Nephron progenitor cell (in vitro differentiated cells): ENCODE measurements around the gene OR6N2.

Experiments used
- DNase-seq: peaks from one replicate; pipeline ENCODE4 v3.0.0; 2021
- H3K27ac Mint-ChIP-seq: 2 replicates; pipeline ENCODE4 v1.8.0; 2021; ENCODE audit warnings: mild to moderate bottlenecking, moderate library complexity, mixed read lengths
- H3K27me3 Mint-ChIP-seq: 2 replicates; pipeline ENCODE4 v1.8.0; 2021; ENCODE audit warnings: mild to moderate bottlenecking, low read depth, mixed read lengths; ENCODE audit not compliant: poor library complexity
- H3K36me3 Mint-ChIP-seq: 2 replicates; pipeline ENCODE4 v1.8.0; 2021; ENCODE audit warnings: low read depth, mixed read lengths
- H3K4me1 Mint-ChIP-seq: 2 replicates; pipeline ENCODE4 v1.8.0; 2021; ENCODE audit warnings: mixed read lengths
- H3K4me3 Mint-ChIP-seq: 2 replicates; pipeline ENCODE4 v1.8.0; 2021; ENCODE audit warnings: mild to moderate bottlenecking, moderate library complexity, mixed read lengths
- H3K9me3 Mint-ChIP-seq: 2 replicates; pipeline ENCODE4 v1.8.0; 2021; ENCODE audit warnings: mild to moderate bottlenecking, moderate library complexity, mixed read lengths
- TF ChIP-seq, protein P1 (sequence below): fragments of 200-600 bp; sonication (generic); IDR thresholded peaks from 2 replicates; pipeline ENCODE4 v1.5.0; 2021; ENCODE audit warnings: antibody characterized with exemption

Gene OR6N2

DNA sequence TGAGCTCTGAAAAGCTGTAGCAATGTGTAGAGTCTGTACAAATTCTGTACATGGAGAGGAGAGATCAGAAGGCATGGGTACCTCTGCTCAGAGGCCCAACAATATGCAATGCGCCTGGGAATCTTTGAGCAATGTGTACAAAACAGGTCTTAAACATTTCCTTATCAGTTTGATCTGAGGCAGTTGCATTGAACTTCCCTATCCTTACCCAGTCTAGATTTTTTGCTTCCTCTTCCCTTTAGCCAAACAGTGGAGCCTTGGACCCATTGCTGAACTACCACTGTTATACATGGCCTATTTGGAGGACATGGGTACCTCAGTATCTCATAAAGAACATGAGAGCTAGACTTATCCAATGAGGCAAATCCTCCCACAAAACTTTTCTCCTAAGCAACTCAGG lies 37.6 kb upstream of the OR6N2 start:
- Mint-ChIP-seq H3K27me3 (no peaks in the 10 kb centered on the region), H3K9me3 (peaks cover 16% of the 10 kb centered on the region), H3K4me1 (peaks cover 17% of the 10 kb centered on the region), H3K36me3 (no peaks in the 10 kb centered on the region), H3K4me3 (no peak overlapping the region), H3K27ac (peak overlapping the region; percentile 61)
- no peak for DNase-seq
- TF ChIP-seq, protein P1, sequence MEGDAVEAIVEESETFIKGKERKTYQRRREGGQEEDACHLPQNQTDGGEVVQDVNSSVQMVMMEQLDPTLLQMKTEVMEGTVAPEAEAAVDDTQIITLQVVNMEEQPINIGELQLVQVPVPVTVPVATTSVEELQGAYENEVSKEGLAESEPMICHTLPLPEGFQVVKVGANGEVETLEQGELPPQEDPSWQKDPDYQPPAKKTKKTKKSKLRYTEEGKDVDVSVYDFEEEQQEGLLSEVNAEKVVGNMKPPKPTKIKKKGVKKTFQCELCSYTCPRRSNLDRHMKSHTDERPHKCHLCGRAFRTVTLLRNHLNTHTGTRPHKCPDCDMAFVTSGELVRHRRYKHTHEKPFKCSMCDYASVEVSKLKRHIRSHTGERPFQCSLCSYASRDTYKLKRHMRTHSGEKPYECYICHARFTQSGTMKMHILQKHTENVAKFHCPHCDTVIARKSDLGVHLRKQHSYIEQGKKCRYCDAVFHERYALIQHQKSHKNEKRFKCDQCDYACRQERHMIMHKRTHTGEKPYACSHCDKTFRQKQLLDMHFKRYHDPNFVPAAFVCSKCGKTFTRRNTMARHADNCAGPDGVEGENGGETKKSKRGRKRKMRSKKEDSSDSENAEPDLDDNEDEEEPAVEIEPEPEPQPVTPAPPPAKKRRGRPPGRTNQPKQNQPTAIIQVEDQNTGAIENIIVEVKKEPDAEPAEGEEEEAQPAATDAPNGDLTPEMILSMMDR = no peak

DNA sequence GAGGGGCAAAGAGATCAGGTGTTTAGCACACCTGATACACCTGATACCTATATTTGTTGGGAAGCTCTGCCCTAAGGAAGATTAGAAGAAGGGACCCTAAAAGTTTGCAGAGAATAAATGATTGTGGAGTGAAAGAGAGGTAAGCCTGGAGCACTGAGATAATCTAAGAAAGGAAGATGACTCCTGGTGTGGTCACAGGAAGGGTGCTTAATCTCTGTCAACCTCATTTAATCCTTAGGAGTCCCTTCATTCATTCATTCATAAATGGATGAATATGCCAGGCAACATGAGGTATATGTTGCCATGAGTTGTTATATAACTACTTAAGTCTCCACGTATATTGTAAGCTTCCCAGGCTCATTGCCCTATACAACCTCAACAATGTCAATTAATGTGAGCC lies 34.0 kb upstream of the OR6N2 start:
- Mint-ChIP-seq H3K4me1 (peaks cover 17% of the 10 kb centered on the region), H3K4me3 (no peak overlapping the region), H3K27me3 (no peaks in the 10 kb centered on the region), H3K9me3 (no peaks in the 10 kb centered on the region), H3K36me3 (no peaks in the 10 kb centered on the region), H3K27ac (no peak overlapping the region)
- DNase-seq = no peak
- TF ChIP-seq, protein P1 = no peak

DNA sequence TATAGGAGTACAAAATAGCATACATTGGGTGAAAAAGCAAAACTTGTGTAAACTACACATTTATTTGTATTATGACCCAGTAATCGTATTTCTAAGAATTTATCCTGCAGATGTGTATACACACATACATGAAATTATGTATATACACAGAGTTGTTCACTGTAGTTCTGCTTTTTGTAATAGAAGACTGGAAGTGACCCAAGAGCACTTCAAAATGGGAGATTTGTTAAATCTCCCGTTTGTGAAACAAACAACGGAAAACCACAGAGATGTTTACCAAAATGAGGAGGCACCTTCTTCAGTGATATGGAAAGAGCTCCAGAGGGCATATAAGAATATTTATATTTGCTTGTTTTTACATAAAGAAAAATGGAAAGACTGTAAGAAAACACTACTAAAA lies 32.2 kb upstream of the OR6N2 start:
- Mint-ChIP-seq H3K9me3 (no peaks in the 10 kb centered on the region), H3K36me3 (no peaks in the 10 kb centered on the region), H3K27me3 (no peaks in the 10 kb centered on the region), H3K4me1 (peaks cover under 1% of the 10 kb centered on the region), H3K4me3 (no peak overlapping the region), H3K27ac (no peak overlapping the region)
- no peak for DNase-seq
- TF ChIP-seq, protein P1 = no peak

DNA sequence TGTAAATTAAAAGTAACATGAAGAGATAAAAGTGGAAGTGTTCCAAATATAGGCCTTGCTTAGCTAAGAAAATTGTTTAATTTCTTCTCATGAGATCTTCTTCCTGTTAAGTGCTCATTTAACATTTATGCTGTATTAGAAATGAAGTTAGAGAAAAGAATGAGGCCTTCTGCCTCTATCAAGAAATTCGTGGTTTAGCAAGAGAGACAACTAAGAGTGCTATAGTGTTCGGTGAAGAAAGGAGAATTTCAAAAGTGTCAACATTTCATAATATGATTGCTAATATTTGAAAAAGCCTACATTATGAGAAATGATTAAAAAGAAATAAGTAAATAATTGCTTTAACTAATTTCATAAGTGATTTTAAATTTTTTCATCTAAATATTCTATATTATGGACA lies 31.3 kb upstream of the OR6N2 start:
- TF ChIP-seq, protein P1 = no peak
- no peak overlapping the region for H3K4me3 Mint-ChIP-seq
- no peak overlapping the region for H3K27ac Mint-ChIP-seq
- H3K4me1 Mint-ChIP-seq = no peaks in the 10 kb centered on the region
- H3K9me3 Mint-ChIP-seq = no peaks in the 10 kb centered on the region
- no peak for DNase-seq
- no peaks in the 10 kb centered on the region for H3K36me3 Mint-ChIP-seq
- peaks cover 4% of the 10 kb centered on the region for H3K27me3 Mint-ChIP-seq

DNA sequence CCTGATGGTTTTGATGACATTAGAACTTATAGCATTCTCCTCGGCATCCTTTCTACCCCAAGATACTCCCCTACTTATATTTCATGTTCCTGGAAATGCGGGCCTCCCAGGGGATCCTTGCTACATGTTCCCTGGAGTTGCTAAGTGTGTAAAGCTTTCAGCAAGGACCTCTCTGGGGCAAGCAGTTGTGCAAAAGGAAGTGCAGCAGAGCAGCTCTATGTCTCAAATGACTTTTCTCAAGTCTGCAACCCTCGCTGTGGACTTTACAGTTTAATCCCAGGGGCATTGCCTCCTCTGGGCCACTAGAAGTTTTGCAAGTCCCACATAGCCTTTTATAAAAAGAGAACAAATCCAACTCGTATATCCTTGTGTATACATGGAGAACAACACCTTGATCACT lies 29.3 kb upstream of the OR6N2 start:
- Mint-ChIP-seq H3K27me3 (peaks cover 4% of the 10 kb centered on the region), H3K27ac (no peak overlapping the region), H3K36me3 (no peaks in the 10 kb centered on the region), H3K4me1 (no peaks in the 10 kb centered on the region), H3K9me3 (no peaks in the 10 kb centered on the region), H3K4me3 (no peak overlapping the region)
- TF ChIP-seq, protein P1 = no peak
- DNase-seq = no peak

DNA sequence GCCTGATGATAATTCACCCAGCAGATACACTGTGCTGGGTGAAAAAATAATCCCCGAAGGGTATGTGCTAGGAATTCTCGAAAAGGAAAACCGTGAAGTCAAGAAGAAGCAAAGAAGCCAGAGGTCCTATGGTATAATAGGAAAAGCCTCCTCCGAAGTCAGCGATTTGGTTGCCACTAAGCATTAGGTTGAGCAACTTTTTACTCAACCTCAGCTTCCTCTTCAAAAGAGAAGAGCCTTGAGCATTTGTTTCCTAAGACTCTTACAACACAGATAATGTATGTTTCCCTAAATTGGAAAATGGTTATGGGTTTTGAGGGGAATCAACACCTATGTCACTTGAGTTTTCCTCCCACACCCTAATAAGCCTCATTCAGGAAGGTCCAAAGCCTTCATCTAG lies 28.9 kb upstream of the OR6N2 start:
- TF ChIP-seq, protein P1 = no peak
- DNase-seq = no peak
- H3K4me3 Mint-ChIP-seq = no peak overlapping the region

More for the DNA sequence above, 28.9 kb upstream of the OR6N2 start:
- H3K4me1 Mint-ChIP-seq = no peaks in the 10 kb centered on the region
- no peaks in the 10 kb centered on the region for H3K36me3 Mint-ChIP-seq
- H3K9me3 Mint-ChIP-seq = no peaks in the 10 kb centered on the region
- H3K27ac Mint-ChIP-seq = no peak overlapping the region
- H3K27me3 Mint-ChIP-seq = peaks cover 4% of the 10 kb centered on the region
